ENCODE data around the gene FAM118B.

FAM118B gene

GRCh38 chr11:126165757-126166156 lies 45.8 kb upstream of the FAM118B start:
- no peak for TF ChIP-seq CTCF (IDR thresholded peaks at IDR 0.05; ENCODE audit: low read depth, low read length)

GRCh38 chr11:126166413-126166812 lies 45.2 kb upstream of the FAM118B start:
- no peak overlapping the region for H3K4me3 ChIP-seq (ENCODE audit: low read depth, low read length)
- TF ChIP-seq CTCF (IDR thresholded peaks at IDR 0.05; ENCODE audit: low read depth, low read length) = no peak

More at GRCh38 chr11:126165757-126166156, 45.8 kb upstream of the FAM118B start:
- H3K4me3 ChIP-seq (ENCODE audit: low read depth, low read length) = no peak overlapping the region

- no peak overlapping the region for H3K4me3 ChIP-seq (ENCODE audit: low read depth, low read length)
These were observed 44.1 kb upstream of the FAM118B start for GRCh38 chr11:126167488-126167887.

GRCh38 chr11:126169291-126169690 lies 42.3 kb upstream of the FAM118B start:
- no peak for TF ChIP-seq CTCF (IDR thresholded peaks at IDR 0.05; ENCODE audit: low read depth, low read length)
- H3K4me3 ChIP-seq (ENCODE audit: low read depth, low read length) = no peak overlapping the region

More at GRCh38 chr11:126167488-126167887, 44.1 kb upstream of the FAM118B start:
- no peak for TF ChIP-seq CTCF (IDR thresholded peaks at IDR 0.05; ENCODE audit: low read depth, low read length)

- no peak for TF ChIP-seq CTCF (IDR thresholded peaks at IDR 0.05; ENCODE audit: low read depth, low read length)
- no peak overlapping the region for H3K4me3 ChIP-seq (ENCODE audit: low read depth, low read length)
These were observed 39.0 kb upstream of the FAM118B start for GRCh38 chr11:126172596-126173038.

GRCh38 chr11:126173257-126173656 lies 38.3 kb upstream of the FAM118B start:
- no peak overlapping the region for H3K4me3 ChIP-seq (ENCODE audit: low read depth, low read length)
- TF ChIP-seq CTCF (IDR thresholded peaks at IDR 0.05; ENCODE audit: low read depth, low read length) = no peak

- H3K4me3 ChIP-seq (ENCODE audit: low read depth, low read length) = no peak overlapping the region
- TF ChIP-seq CTCF (IDR thresholded peaks at IDR 0.05; ENCODE audit: low read depth, low read length) = no peak
These were observed 36.8 kb upstream of the FAM118B start for GRCh38 chr11:126174816-126175215.
